SU-DHL-6 (cell line): ENCODE data around the gene FRY.

Experiments
- EZH2phosphoT487 ChIP-seq: fragments of 200-600 bp; sonication (generic), shearing (Covaris generic); conservative IDR thresholded peaks from 2 replicates; pipeline ENCODE4 v1.6.1; 2018; ENCODE audit warnings: mild to moderate bottlenecking, antibody characterized with exemption, low read length, moderate library complexity, mixed read lengths
- TF ChIP-seq, protein P1 (sequence below): fragments of 200-600 bp; sonication (generic); IDR thresholded peaks from one replicate; pipeline ENCODE4 v1.5.1; 2017; ENCODE audit warnings: antibody characterized with exemption, mild to moderate bottlenecking, low read length, moderate library complexity; ENCODE audit not compliant: insufficient read depth, poor library complexity, severe bottlenecking

DNA sequence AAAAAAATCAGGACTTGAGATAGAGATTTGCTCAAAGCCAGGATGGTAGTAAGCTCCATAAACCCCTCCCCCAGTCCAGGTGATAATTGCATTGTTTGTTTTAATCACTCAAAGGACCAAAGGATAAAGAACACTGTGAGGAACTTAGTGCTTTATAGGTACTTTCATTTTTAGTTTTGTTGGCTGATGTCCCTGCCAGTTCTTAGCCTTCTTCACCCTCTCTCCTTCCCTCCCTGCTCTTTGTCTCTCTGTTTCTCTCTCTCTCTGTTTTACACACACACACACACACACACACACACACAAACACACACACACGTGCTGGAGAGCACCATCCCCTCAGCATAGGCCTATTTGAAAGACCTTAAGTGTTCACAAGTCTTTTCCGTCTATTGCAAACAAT is 5.2 kb downstream of the FRY start:
- TF ChIP-seq, protein P1, sequence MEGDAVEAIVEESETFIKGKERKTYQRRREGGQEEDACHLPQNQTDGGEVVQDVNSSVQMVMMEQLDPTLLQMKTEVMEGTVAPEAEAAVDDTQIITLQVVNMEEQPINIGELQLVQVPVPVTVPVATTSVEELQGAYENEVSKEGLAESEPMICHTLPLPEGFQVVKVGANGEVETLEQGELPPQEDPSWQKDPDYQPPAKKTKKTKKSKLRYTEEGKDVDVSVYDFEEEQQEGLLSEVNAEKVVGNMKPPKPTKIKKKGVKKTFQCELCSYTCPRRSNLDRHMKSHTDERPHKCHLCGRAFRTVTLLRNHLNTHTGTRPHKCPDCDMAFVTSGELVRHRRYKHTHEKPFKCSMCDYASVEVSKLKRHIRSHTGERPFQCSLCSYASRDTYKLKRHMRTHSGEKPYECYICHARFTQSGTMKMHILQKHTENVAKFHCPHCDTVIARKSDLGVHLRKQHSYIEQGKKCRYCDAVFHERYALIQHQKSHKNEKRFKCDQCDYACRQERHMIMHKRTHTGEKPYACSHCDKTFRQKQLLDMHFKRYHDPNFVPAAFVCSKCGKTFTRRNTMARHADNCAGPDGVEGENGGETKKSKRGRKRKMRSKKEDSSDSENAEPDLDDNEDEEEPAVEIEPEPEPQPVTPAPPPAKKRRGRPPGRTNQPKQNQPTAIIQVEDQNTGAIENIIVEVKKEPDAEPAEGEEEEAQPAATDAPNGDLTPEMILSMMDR: no peak
- TF ChIP-seq EZH2phosphoT487: no peak
